Fibroblast of lung (primary cell): ENCODE results near the gene HIF1AN. TPM values are rescaled to one million over a fixed set of nuclear protein-coding genes. Genes with fewer than 3 reads are reported as not detected.

Source experiments
- DNase-seq, 2 donors: peaks; one replicate each; pipeline versions ENCODE4 v3.0.0 to v3.0.0-alpha.2; 2010; ENCODE audit warnings: low read depth in 2 of 2
- H2AFZ ChIP-seq: 2 replicates; pipeline ENCODE4 v1.5.1; 2012; ENCODE audit warnings: low read length, control low read depth, inconsistent platforms
- H3K27ac ChIP-seq: 2 replicates; pipeline ENCODE4 v1.5.1; 2011; ENCODE audit warnings: low read length, control low read depth; ENCODE audit not compliant: insufficient read depth
- H3K27me3 ChIP-seq: 2 replicates; pipeline ENCODE4 v1.5.1; 2011; ENCODE audit warnings: mild to moderate bottlenecking, low read length; ENCODE audit not compliant: control insufficient read depth, insufficient read depth
- H3K36me3 ChIP-seq: 2 replicates; pipeline ENCODE4 v1.5.1; 2011; ENCODE audit warnings: low read length; ENCODE audit not compliant: control insufficient read depth, insufficient read depth
- H3K4me1 ChIP-seq: 2 replicates; pipeline ENCODE4 v1.5.1; 2011; ENCODE audit warnings: low read length; ENCODE audit not compliant: control insufficient read depth, insufficient read depth; ENCODE audit errors: extremely low read depth
- H3K4me2 ChIP-seq: 2 replicates; pipeline ENCODE4 v1.5.1; 2011; ENCODE audit warnings: low read length, control low read depth; ENCODE audit not compliant: insufficient read depth; ENCODE audit errors: extremely low read depth
- H3K4me3 ChIP-seq, 4 experiments: fragments of 200-600 bp in 1 of 4; sonication (generic) in 1 of 4; replicated peaks in 1 of 4; 2 replicates each; pipeline ENCODE4 v1.5.1; 2011 to 2016; ENCODE audit warnings: low read length in 4 of 4, low read depth in 3 of 4, mild to moderate bottlenecking in 3 of 4, control low read depth in 2 of 4, inconsistent platforms in 1 of 4, mixed read lengths in 1 of 4; ENCODE audit not compliant: insufficient read depth in 1 of 4; ENCODE audit errors: control extremely low read depth in 1 of 4
- H3K79me2 ChIP-seq: 2 replicates; pipeline ENCODE4 v1.5.1; 2012; ENCODE audit warnings: mild to moderate bottlenecking, low read length, inconsistent platforms; ENCODE audit not compliant: control insufficient read depth, insufficient read depth
- H3K9ac ChIP-seq: 2 replicates; pipeline ENCODE4 v1.5.1; 2011; ENCODE audit warnings: mild to moderate bottlenecking, low read length, control low read depth; ENCODE audit not compliant: insufficient read depth
- H3K9me3 ChIP-seq: 2 replicates; pipeline ENCODE4 v1.5.1; 2012; ENCODE audit warnings: low read depth, low read length; ENCODE audit not compliant: control insufficient read depth, insufficient read depth
- H4K20me1 ChIP-seq: 2 replicates; pipeline ENCODE4 v1.5.1; 2011; ENCODE audit warnings: low read length; ENCODE audit not compliant: control insufficient read depth, insufficient read depth; ENCODE audit errors: extremely low read depth
- EZH2 ChIP-seq: IDR thresholded peaks from 2 replicates; pipeline ENCODE4 v1.5.1; 2012; ENCODE audit warnings: low read length, control low read depth, mild to moderate bottlenecking; ENCODE audit errors: missing control alignments
- polyA plus RNA-seq, 2 donors: library from polyadenylated mRNA; depleted of rRNA in 1 of 2; stranded (reverse) in 1 of 2; unstranded in 1 of 2; fragments of >200 nt; gene quantifications; 2 replicates each; pipeline ENCODE4 v1.2.1, GENCODE V29; 2011 to 2012; ENCODE audit warnings: missing spikeins in 1 of 2
- total RNA-seq: library from RNA; depleted of rRNA; stranded (reverse); fragments of >200 nt; gene quantifications from 2 replicates; pipeline ENCODE4 v1.2.1, GENCODE V29; 2014
- TF ChIP-seq, protein P1 (sequence below), 2 donors: IDR thresholded peaks in 1 of 2; conservative IDR thresholded peaks in 1 of 2; 1 replicate in 1 of 2; 2 replicates in 1 of 2; pipeline ENCODE4 v1.5.1; 2011 to 2012; ENCODE audit warnings: low read length in 2 of 2, control low read depth in 1 of 2, inconsistent platforms in 1 of 2, low read depth in 1 of 2, mild to moderate bottlenecking in 1 of 2

The HIF1AN gene
- total and polyA plus RNA-seq, 2 donors (not counting 1 experiment from before 2014, with no cell fraction given), result 14.2 to 26.6 TPM

DNA sequence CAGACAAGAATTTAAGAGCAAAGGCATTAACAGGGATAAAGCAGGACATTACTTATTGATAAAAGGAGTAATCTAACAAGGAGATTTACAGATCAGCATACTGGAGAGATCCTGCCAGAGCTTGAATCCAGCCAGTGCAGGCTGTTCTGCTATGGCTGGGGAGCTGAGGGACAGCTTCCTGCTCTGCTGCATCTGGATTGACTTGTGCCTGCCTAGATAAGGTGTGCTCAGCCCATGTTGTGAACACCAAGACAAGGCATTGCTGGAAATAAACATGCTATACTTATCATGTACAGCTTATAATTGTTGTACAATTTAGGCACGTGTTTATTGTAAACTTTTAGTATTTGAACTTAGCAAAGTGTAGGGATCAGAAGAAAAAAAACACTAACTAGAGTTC is 71.7 kb downstream of the HIF1AN start:
- no peak overlapping the region for H3K9ac ChIP-seq
- DNase-seq, result no peak
- no peaks in the 10 kb centered on the region for H3K9me3 ChIP-seq
- TF ChIP-seq, protein P1, sequence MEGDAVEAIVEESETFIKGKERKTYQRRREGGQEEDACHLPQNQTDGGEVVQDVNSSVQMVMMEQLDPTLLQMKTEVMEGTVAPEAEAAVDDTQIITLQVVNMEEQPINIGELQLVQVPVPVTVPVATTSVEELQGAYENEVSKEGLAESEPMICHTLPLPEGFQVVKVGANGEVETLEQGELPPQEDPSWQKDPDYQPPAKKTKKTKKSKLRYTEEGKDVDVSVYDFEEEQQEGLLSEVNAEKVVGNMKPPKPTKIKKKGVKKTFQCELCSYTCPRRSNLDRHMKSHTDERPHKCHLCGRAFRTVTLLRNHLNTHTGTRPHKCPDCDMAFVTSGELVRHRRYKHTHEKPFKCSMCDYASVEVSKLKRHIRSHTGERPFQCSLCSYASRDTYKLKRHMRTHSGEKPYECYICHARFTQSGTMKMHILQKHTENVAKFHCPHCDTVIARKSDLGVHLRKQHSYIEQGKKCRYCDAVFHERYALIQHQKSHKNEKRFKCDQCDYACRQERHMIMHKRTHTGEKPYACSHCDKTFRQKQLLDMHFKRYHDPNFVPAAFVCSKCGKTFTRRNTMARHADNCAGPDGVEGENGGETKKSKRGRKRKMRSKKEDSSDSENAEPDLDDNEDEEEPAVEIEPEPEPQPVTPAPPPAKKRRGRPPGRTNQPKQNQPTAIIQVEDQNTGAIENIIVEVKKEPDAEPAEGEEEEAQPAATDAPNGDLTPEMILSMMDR (conservative IDR thresholded peaks at IDR 0.05 in 1 of 2, IDR thresholded peaks at IDR 0.05 in 1 of 2; ENCODE audit: low read depth in 1 of 2, low read length in 2 of 2), result no peak
- no peak for TF ChIP-seq EZH2
- peaks cover 3% of the 10 kb centered on the region for H3K27me3 ChIP-seq
- H3K36me3 ChIP-seq, result no peaks in the 10 kb centered on the region
- no peaks in the 10 kb centered on the region for H4K20me1 ChIP-seq
- H3K4me2 ChIP-seq, result no peak overlapping the region
- H3K4me3 ChIP-seq, result no peak overlapping the region
- no peaks in the 10 kb centered on the region for H3K79me2 ChIP-seq
- no peak overlapping the region for H3K27ac ChIP-seq
- H2AFZ ChIP-seq, result no peak overlapping the region
- H3K4me1 ChIP-seq, result no peaks in the 10 kb centered on the region

Other genes with a start within 250 kb of the HIF1AN start
- gene BLOC1S2, start 249.3 kb upstream of the HIF1AN start, total RNA-seq, result 59.1 and 88.8 TPM in 2 replicates
- 48.1 and 49.4 TPM in 2 replicates for gene BLOC1S2, start 249.3 kb upstream of the HIF1AN start, polyA plus RNA-seq
- gene PKD2L1, start 205.7 kb upstream of the HIF1AN start, total RNA-seq, result not detected in 2 replicates
- not detected in 2 replicates for gene PKD2L1, start 205.7 kb upstream of the HIF1AN start, polyA plus RNA-seq
- gene SCD, start 188.7 kb upstream of the HIF1AN start, total RNA-seq, result 367 and 537 TPM in 2 replicates
- 548 and 754 TPM in 2 replicates for gene SCD, start 188.7 kb upstream of the HIF1AN start, polyA plus RNA-seq
- not detected in 2 replicates for gene WNT8B, start 72.9 kb upstream of the HIF1AN start, total RNA-seq
- gene WNT8B, start 72.9 kb upstream of the HIF1AN start, polyA plus RNA-seq, result not detected in 2 replicates
- gene SEC31B, start 16.1 kb upstream of the HIF1AN start, total RNA-seq, result 2.3 and 3.0 TPM in 2 replicates
- gene SEC31B, start 16.1 kb upstream of the HIF1AN start, polyA plus RNA-seq, result 1.8 and 2.7 TPM in 2 replicates
- 154 and 167 TPM in 2 replicates for gene NDUFB8, start 6.1 kb upstream of the HIF1AN start, total RNA-seq
- 160 and 177 TPM in 2 replicates for gene NDUFB8, start 6.1 kb upstream of the HIF1AN start, polyA plus RNA-seq
- gene PAX2, start 209.6 kb downstream of the HIF1AN start, total RNA-seq, result under 0.01 TPM in 1 of 2 replicates, not detected in the other
- not detected in 2 replicates for gene PAX2, start 209.6 kb downstream of the HIF1AN start, polyA plus RNA-seq